OCI-LY1 (cell line): ENCODE measurements around the gene TCEAL6.
"Not testable (repeated sequence)": the region's sequence is repeated elsewhere in the genome, so short reads cannot be mapped to it uniquely, and the experiment has no call there.

Experiments used
- H2AFZ ChIP-seq: fragments of 200-600 bp; sonication (generic), shearing (Covaris generic); 2 replicates; pipeline ENCODE4 v1.6.0; 2014; ENCODE audit warnings: antibody characterized with exemption, mild to moderate bottlenecking, low read length
- H3F3A ChIP-seq: fragments of 200-600 bp; sonication (generic), shearing (Covaris generic); 2 replicates; pipeline ENCODE4 v1.6.0; 2014; ENCODE audit warnings: mild to moderate bottlenecking, antibody characterized with exemption, low read length, moderate library complexity; ENCODE audit not compliant: insufficient read depth
- H3K27ac ChIP-seq: fragments of 200-600 bp; sonication (generic); 2 replicates; pipeline ENCODE4 v1.5.1; 2014; ENCODE audit warnings: low read length, mixed run types, mild to moderate bottlenecking, low read depth; ENCODE audit not compliant: poor library complexity, severe bottlenecking
- H3K27me3 ChIP-seq: fragments of 200-600 bp; sonication (generic); 2 replicates; pipeline ENCODE4 v1.6.0; 2014; ENCODE audit warnings: antibody characterized with exemption, mild to moderate bottlenecking, low read length, moderate library complexity; ENCODE audit not compliant: insufficient read depth
- H3K36me3 ChIP-seq: fragments of 200-600 bp; sonication (generic); 2 replicates; pipeline ENCODE4 v1.6.1; 2014; ENCODE audit warnings: mild to moderate bottlenecking, antibody characterized with exemption, low read length, moderate library complexity, mixed read lengths; ENCODE audit not compliant: insufficient read depth
- H3K4me1 ChIP-seq: fragments of 200-600 bp; sonication (generic); 2 replicates; pipeline ENCODE4 v1.5.1; 2014; ENCODE audit warnings: mild to moderate bottlenecking, low read length, moderate library complexity; ENCODE audit not compliant: insufficient read depth, severe bottlenecking
- H3K4me2 ChIP-seq: fragments of 200-600 bp; sonication (generic), shearing (Covaris generic); 2 replicates; pipeline ENCODE4 v1.6.1; 2014; ENCODE audit warnings: low read length
- H3K4me3 ChIP-seq: fragments of 200-600 bp; sonication (generic); 2 replicates; pipeline ENCODE4 v1.5.1; 2014; ENCODE audit warnings: low read length, low read depth, mild to moderate bottlenecking, mixed read lengths; ENCODE audit not compliant: poor library complexity, severe bottlenecking
- H3K79me2 ChIP-seq: fragments of 200-600 bp; shearing (Covaris generic); 2 replicates; pipeline ENCODE4 v1.6.1; 2016; ENCODE audit warnings: mixed run types, low read length, mixed read lengths; ENCODE audit not compliant: insufficient read depth
- H3K9ac ChIP-seq: fragments of 200-600 bp; sonication (generic), shearing (Covaris generic); 2 replicates; pipeline ENCODE4 v1.6.1; 2014; ENCODE audit warnings: mild to moderate bottlenecking, low read length, mixed read lengths
- H3K9me2 ChIP-seq: fragments of 200-600 bp; sonication (generic), shearing (Covaris generic); 2 replicates; pipeline ENCODE4 v1.6.1; 2014; ENCODE audit warnings: low read depth, mild to moderate bottlenecking, low read length, mixed read lengths
- H3K9me3 ChIP-seq: fragments of 200-600 bp; shearing (Covaris generic); 2 replicates; pipeline ENCODE4 v1.6.1; 2014; ENCODE audit warnings: low read length, mixed read lengths
- H4K20me1 ChIP-seq: fragments of 200-600 bp; sonication (generic), shearing (Covaris generic); 2 replicates; pipeline ENCODE4 v1.6.0; 2016; ENCODE audit warnings: mild to moderate bottlenecking, low read length; ENCODE audit not compliant: insufficient read depth
- CTCF ChIP-seq: fragments of 200-600 bp; sonication (generic), shearing (Covaris generic); IDR thresholded peaks from 2 replicates; pipeline ENCODE4 v1.5.1; 2017; ENCODE audit warnings: mild to moderate bottlenecking, antibody characterized with exemption, low read length, moderate library complexity, mixed read lengths
- EZH2 ChIP-seq: fragments of 200-600 bp; sonication (generic), shearing (Covaris generic); IDR thresholded peaks from 2 replicates; pipeline ENCODE4 v1.8.0; 2017; ENCODE audit warnings: borderline replicate concordance, mixed run types, mild to moderate bottlenecking, antibody characterized with exemption, low read length, moderate library complexity, mixed read lengths

Gene TCEAL6

DNA sequence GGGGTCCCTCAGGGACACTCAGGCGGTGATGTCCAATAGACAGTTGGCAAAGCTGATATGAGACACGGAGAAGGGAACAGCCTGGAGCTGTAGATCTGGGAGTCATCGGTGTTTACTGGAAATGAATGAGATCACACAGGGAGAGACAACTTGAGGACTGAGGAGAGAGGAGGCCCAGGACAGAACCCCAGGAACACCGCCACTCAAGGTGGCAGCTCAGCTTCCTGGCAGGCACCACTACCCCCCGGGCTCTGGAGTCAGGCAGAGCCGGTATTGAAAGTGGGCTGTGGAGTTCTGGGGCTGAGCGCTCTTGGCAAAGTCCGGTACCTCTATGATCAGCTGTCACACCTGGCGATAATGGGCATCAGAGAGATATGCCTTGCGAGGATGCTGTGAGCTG is 17.3 kb downstream of the TCEAL6 start:
- H3K9me3 ChIP-seq, H3F3A ChIP-seq, H3K9me2 ChIP-seq, H3K4me3 ChIP-seq, H3K4me1 ChIP-seq, H4K20me1 ChIP-seq, H2AFZ ChIP-seq, H3K9ac ChIP-seq, H3K27me3 ChIP-seq, H3K79me2 ChIP-seq, H3K4me2 ChIP-seq, H3K27ac ChIP-seq, H3K36me3 ChIP-seq: not testable (repeated sequence)

DNA sequence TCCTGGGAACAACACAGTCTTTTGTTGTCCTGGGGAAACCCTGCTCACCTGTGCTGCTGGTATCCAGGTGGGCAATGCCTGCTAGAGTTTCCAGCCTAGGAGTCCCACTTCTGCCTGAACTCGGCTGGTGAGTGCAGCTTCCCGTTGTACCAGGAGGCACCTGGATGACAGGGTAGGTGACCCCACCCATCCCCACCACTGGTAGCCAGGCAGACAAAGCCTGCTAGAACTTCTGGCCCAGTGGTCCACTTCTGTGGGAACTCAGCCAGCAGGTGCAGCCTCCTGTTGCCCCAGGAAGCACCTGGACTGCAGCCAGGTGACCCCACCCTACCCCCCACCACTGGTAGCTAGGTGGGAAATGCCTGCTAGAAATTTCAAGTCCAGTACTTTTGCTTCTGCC is 26.5 kb downstream of the TCEAL6 start:
- Histone ChIP-seq H3K27ac (no peak overlapping the region), H3F3A (no peaks in the 10 kb centered on the region), H3K27me3 (no peaks in the 10 kb centered on the region), H3K4me3 (no peak overlapping the region), H3K9me3 (no peaks in the 10 kb centered on the region), H3K9ac (no peak overlapping the region), H2AFZ (no peak overlapping the region), H3K79me2 (no peaks in the 10 kb centered on the region), H3K36me3 (no peaks in the 10 kb centered on the region), H3K4me1 (no peaks in the 10 kb centered on the region), H4K20me1 (no peaks in the 10 kb centered on the region), H3K4me2 (no peak overlapping the region), H3K9me2 (no peaks in the 10 kb centered on the region)
- TF ChIP-seq CTCF (no peak), EZH2 (no peak)

- Histone ChIP-seq H4K20me1 (no peaks in the 10 kb centered on the region), H2AFZ (no peak overlapping the region), H3K9ac (no peak overlapping the region), H3K4me1 (no peaks in the 10 kb centered on the region), H3K79me2 (no peaks in the 10 kb centered on the region), H3K4me3 (no peak overlapping the region), H3K27ac (no peak overlapping the region), H3K4me2 (no peak overlapping the region), H3K9me2 (no peaks in the 10 kb centered on the region), H3K27me3 (no peaks in the 10 kb centered on the region), H3F3A (no peaks in the 10 kb centered on the region), H3K36me3 (no peaks in the 10 kb centered on the region), H3K9me3 (no peaks in the 10 kb centered on the region)
- TF ChIP-seq EZH2 (no peak), CTCF (no peak)
These were observed 28.9 kb downstream of the TCEAL6 start for GRCh38 chrX:102113367-102113766.
